ENCODE measurements around the gene MYO1E.

- TF ChIP-seq EZH2 (IDR thresholded peaks at IDR 0.05; ENCODE audit: borderline replicate concordance, insufficient read depth, low read length, poor library complexity, severe bottlenecking) (no peak), CTCF (IDR thresholded peaks at IDR 0.05; ENCODE audit: poor library complexity, severe bottlenecking) (no peak), SMC3 (conservative IDR thresholded peaks at IDR 0.05; ENCODE audit: poor library complexity) (no peak), MXI1 (conservative IDR thresholded peaks at IDR 0.05; ENCODE audit: poor library complexity, severe bottlenecking) (no peak), POLR2AphosphoS5 (IDR thresholded peaks at IDR 0.05) (no peak), REST (IDR thresholded peaks at IDR 0.05; ENCODE audit: borderline replicate concordance) (no peak), EP300 (conservative IDR thresholded peaks at IDR 0.05; ENCODE audit: poor library complexity, severe bottlenecking) (no peak)
These were observed 235.1 kb downstream of the MYO1E start for GRCh38 chr15:59137566-59137965.
